SHP77 treated with DMSO at 0.1 percent for 48 hours (cell line): ENCODE measurements around the gene MPHOSPH9.

ENCODE experiments used
- DNase-seq: peaks from one replicate; lab custom pipeline; 2025; lab: John Stamatoyannopoulos, UW

MPHOSPH9 gene

DNA sequence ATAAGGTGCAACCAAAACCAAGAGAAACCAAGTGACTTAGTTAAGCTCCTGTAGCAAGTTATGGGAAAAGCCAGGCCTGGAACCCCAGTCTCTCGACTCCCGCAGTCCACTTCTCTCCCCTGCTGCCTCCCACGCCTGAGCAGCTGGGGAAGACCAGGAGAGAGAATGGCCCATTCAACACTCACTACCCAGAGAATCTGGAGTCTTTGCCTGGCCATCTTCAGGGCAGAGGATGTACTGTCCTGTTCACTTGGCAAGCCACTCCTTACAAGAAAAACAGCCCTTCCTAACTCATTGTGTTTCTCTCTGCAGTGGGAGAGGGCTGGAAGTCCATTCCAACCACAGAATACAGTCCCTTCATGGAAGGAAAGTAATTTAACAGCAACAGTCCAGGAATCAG, 83.9 kb downstream of the MPHOSPH9 start:
- no peak for DNase-seq

DNA sequence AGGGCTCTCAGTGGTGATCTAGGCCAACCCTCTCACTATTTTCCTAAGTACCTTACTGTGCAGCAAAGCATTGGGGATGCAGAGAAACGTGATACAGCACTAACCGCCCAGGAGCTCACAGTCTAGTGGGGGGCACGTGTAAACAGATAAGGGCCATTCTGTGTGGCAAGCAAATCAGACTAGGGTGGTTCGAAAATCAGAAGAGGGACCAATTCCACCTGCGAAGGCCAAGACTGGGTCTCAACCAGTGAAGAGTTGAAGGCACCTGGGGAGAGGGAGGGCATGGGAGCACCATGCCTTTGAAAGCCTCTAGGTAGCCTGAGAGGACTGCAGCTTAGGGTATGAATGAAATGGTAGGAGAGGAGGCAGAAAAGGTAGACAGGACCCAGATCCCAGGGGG, 84.3 kb downstream of the MPHOSPH9 start:
- DNase-seq = no peak

DNA sequence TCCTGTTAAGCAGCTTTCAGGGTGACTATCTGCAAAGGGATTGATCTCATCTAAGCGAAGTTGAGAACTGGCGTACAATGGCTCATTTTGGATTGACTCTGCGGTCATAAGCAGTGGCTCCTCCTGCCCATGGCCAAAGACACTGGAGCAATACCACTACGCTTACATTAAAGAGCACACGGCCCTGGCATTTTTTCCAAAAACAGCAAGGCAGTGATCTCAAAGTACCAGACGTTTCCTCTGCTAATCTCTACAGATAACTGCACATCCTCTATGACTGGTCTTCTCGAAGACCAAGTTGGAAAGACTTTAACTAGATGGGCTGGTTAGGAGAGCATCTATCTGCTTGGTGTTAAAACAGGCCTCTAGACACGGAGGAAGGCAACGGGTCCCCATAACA, 84.7 kb downstream of the MPHOSPH9 start:
- DNase-seq = no peak

DNA sequence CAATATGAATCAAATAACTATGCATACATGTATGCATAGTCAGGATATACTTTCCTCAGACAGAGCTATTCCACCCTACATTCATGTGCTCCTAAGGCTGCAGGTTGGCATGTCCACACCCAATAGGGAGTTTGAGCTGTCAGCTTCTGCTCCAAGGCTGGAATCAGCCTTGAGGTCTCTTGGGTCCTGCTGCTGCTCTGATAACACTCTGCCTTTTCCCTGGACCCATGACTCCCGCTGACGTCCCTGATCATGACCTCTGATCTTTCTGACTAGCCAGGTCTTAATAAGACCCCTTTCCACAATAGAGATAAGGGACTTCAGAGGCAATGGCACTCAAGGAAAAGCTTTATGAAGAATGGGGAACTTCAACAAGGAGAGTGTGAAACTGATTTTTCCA, 87.7 kb downstream of the MPHOSPH9 start:
- DNase-seq = no peak

DNA sequence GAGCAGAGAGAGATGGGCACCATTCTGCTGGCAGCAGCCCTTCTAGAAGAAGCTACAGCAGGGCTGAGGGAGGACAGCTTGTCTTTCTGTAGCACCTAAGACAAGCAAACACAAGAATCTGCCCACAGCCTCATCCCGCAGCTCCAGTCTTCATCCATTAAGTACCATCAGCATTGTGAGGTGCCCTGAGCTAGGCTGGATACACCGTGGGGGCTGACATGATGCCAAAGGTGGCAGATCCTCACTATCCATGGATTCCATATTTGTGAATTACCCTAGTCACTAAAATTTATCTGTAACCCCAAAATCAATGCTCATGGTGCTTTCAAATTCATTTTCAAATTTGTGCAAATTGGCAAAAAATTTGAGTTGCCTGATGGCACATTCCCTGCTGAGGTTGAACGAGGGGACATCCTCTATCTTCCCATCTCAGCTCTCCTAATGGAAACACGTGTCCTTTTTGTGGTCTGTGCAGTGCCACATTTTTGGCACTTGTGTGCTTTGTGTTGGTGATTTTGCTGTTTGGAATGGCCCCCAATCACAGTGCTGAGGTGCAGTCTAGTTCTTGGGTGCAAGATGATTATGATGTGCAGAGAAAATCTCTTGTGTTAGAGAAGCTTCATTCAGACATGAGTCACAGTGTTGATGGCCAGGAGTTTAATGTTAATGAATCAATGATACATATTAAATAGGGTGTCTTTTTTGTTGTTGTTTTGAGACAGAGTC, 89.0 kb downstream of the MPHOSPH9 start:
- no peak for DNase-seq

DNA sequence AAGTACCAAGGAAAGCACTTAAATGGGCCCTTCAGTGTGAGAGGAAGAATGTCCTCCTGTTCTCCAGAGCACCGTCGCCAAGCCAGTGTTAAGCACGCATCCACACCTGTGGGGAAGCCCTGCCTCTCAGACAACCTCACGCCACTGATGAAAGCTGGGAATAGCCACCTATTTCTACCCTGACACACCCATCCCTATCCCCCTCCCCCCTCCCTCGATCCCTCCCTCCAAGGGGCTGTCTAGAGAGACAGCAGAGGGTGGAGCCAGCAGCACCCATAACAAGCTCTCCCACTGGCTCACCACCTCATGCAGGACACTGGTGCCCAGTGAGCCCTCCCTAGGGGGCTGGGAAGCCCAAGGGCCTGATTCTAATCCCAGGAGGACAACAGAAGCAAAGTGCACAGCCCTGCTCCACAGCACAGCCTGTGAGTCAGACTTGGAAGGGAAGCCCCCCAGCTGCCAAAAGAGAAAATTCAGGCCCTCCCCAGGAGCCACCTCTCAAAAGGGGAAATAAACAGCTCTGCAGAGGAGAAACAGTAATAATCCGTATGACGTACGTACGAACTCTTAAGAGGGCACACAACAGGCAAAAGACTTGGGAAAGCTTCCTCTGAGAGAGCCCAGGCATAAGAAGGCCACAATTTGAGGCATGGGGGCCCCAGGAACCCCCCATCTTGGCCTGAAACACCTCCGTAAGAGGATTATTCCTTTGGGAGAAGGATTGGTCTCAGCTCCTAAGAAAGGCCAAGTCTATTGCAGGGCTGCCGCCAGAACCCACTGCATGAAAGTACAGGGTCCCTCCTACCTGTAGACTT, 89.8 kb downstream of the MPHOSPH9 start:
- DNase-seq = peak; percentile 26

DNA sequence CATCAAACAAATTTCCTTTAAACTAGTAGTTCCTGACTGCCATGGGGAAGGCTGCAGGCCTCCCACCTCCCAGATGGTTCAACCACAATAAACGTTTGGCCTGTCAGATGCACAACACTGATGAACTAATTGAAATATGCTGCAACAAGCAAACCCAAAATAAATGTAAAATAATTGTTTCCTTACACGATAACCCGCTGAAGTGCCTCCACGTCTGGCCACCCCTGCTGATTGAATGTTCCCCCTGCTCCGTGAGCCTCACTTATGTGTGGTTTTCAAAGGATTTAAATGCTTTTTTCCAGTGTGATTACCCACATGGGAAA, 90.5 kb downstream of the MPHOSPH9 start:
- no peak for DNase-seq

DNA sequence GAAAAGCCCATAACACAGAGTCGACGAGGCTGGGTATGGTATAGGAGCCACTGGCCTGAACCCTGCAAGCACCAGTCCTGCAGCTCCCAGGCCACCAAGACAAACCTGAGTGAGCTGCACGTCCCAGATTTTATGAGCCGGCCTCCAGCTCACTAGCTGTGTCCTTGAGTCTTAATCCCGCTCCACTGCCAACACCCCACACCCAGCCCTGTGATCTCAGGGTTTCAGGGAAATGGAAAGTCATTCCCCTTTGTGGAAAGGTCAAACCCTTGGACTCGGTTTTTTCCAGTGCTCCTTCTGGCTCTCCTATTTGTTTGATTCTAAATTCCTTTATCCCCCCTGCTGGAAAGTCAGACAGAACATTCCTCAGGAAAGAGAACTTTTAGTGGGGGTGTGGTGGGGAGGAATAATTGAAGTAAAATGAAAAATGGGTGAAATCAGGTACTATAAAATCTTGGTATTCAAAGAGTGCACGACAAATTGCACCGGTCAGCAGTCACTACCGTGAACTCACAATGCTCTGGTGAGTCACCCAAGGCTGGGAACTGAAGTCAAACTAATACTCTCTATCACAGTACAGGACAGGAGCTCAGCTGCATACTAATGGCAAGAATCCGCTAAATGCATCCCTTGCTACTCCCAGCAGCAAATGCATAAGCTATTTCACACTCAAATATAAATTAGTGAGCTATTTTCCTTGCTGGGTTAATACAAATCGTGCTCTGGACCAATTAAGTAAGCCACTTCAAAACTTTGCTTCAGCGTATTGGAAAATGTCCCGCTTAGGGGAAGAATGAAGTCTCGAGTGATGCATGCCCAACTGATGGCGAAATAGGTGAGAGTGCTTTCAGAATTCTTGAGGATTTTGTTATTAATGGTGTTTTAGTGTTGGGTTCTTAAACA, 91.1 kb downstream of the MPHOSPH9 start:
- no peak for DNase-seq

DNA sequence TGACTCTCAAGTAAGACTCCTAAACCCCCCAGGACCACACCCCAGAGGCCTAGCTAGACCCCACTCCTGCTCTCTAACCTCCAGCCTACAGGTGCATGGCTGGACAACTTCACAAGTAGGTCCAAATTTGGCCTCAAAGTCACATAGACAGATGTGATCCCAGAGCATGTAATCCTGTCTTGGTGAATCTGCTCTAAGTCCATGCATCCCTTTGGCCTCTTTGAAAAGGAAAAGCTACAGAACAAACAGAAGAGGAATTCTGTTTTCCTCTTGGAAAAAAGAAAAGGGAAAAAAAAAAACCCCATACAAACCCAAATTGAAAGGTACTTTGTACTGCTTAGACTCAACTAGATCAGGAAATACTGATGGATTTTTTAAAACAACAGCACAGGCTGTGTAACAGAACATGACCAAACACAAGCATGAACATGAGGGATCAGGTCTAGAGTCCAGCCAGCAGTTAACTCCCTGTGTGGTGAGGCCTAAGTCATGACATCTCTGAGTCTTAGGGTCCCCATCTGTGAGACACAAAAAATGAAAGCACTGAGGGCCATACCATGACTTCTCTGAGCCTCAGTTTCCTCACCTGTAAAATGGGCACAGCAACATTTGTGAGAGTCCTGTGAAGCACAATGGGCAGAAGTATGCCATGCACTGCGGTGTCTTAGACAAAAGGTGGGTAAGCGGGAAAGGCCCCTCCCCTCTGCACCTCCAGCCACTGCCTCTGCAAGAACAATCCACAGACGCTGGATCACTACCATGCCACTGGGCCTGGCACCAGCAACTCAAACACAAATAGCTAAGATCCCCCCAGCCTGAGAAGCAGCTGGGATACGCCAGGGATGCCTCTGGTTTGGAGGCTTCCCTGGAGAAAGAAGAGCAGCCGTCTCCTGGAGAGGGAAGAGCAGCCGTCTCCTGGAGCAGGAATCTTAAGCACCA, 92.0 kb downstream of the MPHOSPH9 start:
- DNase-seq = no peak

DNA sequence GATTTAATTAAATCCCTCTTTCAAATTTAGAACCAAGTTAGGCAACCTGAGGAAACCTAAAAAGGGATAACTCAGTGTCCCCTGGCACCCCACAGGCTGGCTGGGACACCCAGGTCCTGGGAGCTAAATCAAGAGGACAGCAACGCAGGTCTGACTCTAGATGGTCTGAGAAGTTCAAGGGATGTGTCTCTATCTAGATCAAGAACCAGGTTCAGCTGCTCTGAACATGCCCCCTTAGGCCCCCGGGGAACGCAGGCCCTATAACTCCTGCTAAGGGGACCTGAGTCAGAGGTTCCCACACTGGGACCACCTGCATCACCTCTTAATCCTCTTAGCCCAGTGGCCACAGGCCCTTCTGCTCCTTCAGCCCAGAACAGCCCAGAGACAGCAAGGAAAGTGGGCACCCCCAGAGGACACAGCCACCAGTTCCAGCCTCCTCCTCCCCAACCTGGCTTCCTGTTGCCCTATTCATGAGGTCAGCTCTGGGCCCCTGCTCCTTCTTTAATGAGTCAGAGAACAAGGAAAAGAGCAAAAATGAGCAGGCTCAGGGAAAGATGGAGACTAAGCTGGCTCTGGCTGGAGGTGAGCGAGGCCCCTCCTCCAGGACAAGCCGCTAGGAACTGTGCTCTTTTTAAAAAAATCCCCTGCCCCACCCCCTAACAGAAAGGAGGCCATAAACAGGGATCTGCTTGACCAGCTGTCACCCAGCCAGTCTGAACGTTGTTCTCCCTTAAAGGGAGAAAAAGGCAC, 92.8 kb downstream of the MPHOSPH9 start:
- DNase-seq = peak; percentile 81

DNA sequence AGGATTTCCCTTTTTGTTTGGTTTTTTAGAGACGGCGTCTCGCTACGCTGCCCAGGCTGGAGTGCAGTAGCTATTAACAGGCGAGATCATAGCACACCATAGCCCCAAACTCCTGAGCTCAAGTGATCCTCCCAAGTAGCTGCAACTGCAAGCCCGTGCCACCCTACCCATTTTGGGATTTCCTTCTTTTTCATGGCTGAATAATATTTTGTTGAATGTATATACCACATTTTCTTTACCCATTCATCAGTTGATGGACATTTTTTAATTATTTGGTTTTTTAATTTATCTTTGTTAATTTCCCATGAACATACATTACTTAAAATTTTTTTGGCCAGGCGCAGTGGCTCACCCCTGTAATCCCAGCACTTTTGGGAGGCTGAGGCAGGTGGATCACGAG, 97.3 kb downstream of the MPHOSPH9 start:
- no peak for DNase-seq

DNA sequence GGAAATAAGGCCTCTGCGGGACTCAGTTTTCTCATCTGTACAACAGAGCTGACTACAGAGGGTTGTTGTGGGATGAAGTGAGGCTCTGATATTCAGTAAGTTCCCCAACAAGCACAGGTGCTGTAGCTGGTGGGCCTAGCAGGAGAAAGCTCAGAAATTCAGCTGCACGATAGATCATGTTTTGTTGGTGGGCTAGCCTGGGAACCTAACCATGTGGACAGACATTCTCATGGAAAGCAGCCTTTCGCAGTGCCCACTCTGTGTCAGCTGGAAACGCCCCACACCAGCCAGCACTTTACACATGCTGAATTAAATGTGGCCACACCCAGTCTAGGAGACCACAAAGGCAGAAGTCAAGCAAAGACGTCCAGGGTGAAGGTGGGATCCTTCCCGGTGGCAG, 98.1 kb downstream of the MPHOSPH9 start:
- no peak for DNase-seq

DNA sequence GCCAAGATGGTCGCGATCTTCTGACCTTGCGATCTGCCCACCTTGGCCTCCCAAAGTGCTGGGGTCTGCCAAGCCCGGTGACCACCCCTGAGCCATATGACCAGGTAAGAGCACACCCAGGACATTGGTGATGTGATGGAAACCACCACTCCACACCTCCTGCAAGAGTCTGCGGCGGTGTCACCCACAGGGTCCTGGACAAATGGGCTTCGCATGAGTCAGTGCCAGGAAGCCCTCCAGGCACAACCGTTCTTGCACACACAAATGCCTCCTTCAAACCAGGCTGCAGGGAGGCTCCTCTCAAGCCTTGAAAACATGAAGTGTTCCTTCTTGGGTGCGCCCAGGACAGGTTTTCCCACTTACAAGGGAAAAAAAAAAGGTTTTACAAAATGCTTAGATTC, 98.7 kb downstream of the MPHOSPH9 start:
- no peak for DNase-seq

DNA sequence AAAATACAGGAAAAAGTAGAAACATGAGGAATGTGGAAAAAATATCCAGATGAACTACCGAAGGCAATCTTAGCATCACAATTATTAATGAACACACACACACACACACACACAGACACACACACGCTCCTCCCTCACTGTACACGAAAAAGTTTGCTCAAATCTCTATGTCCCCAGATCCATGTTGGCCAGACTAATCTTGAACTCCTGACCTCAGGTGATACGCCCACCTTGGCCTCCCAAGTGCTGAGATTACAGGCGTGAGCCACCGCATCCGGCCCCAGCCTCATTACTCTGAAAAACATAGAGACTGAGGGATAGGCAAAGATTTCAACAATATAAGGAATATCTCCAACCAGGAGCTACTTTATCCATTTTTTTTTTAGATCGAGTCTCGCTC, 99.2 kb downstream of the MPHOSPH9 start:
- no peak for DNase-seq

DNA sequence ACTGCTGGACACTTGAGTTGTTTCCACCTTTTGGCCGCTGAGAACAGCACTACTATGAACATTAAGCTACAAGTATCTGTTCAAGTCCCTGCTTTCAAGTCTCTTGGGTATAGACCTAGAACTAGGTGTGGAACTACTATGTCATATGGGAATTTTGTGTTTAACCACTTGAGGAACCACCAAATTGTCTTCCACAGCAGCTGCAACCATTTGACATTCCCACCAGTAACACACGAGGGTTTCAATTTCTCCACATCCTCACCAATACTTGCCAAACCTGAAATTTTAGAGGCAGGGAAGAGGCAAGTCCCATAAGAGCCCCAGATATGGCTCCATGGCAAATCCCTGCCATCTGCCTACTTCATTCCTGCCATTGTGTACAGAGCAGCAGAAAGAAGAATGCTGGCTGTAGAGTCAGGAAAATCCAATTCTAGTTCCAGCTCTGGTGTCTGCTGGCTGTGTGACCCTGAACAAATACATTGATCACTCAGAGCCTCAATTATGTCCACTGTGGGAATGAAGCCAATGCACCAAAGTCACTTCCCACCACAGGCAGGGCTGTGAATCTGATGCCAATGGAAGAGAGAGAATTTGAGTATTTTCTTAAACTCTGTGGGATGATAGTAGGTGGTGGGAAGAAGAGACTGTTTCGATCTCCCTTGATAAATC, 99.9 kb downstream of the MPHOSPH9 start:
- no peak for DNase-seq

DNA sequence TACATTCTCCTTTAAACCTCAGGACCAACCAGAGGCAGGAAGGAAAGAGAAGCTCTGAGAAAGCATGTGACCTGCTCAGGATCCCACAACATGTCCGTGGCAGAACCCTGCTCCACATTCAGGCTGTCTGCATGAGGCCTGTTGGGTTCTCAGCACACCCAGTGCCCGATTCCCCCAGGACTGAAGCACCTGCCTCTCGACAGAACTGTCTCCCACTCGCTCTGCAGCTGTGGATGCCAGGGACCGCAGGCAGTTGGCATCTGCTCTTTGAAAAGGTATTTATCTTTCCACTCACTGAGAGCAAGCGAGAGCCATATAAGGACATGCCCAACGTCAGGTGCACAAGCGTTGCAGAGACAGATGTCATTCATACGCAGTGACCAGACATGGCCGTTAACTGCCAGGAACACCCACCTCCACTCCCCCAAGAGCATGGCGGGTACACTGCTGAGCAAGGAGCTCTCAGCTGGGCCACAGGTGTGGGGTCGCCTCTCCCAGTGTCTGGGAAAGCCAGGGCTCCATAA, 101.0 kb downstream of the MPHOSPH9 start:
- peak; percentile 100 for DNase-seq

DNA sequence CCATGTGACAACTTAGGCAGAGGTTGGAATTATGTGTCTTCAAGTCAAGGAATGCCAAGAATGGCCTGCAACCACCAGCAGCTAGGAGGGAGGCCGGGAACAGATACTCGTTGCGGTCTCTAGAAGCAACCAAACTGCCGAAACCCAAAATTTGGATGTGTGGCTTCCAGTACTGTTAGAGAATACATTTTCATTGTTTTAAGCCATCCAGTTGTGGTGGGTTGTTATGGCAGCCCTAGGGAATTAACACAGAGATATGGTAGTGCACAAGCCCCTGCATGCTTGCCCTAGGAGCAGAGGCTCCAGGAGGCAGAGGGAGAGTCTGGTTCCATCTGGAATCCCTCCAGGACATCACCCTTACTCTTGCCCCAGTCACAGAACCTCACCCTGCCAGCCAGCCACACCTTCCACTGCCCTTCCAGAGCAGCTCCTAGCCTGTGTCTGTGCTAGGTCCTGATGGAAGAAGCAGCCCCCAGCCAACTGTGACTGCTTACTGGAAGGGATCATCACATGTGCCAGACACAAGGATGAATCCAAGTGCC, 101.6 kb downstream of the MPHOSPH9 start:
- DNase-seq = no peak

DNA sequence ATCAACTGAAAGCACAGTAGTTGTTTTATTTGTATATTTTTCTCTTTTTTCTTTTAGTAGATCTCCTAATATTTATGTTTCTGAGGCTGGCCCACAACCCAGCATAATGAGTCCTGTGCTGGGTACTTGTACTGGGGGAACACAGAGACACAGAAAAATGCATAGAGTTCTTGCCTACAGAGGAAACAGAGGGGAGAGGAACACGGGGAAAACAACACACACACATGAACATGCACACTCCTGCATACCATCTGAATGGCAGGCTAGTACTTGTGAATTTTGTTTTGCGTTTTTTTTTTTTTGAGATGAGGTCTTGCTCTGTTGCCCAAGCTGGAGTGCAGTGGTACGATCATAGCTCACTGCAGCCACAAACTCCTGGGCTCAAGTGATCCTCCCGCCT, 103.3 kb downstream of the MPHOSPH9 start:
- no peak for DNase-seq

DNA sequence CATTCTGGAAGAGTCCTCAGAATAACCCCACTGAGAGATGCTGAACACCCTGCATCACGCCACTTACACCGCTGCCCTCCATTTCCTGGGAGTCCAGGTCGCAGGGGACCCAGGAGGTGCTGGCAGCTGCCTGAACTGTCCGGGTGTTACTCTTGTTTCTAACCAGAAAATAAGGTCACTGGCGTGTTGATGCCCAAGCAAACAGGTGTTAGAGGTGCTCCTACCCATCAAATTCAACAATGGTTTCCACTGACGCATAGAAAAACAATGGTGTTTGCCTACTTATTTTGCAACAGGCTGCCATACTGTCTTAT, 105.8 kb downstream of the MPHOSPH9 start:
- peak; percentile 50 for DNase-seq
